ENCODE data around the gene MTF2. TPM values are rescaled to one million over a fixed set of nuclear protein-coding genes. Genes with fewer than 3 reads are reported as not detected.

MTF2 gene
- total and polyA plus RNA-seq, 4 donors, result 3.2 to 17.8 (median 12.6) TPM

DNA sequence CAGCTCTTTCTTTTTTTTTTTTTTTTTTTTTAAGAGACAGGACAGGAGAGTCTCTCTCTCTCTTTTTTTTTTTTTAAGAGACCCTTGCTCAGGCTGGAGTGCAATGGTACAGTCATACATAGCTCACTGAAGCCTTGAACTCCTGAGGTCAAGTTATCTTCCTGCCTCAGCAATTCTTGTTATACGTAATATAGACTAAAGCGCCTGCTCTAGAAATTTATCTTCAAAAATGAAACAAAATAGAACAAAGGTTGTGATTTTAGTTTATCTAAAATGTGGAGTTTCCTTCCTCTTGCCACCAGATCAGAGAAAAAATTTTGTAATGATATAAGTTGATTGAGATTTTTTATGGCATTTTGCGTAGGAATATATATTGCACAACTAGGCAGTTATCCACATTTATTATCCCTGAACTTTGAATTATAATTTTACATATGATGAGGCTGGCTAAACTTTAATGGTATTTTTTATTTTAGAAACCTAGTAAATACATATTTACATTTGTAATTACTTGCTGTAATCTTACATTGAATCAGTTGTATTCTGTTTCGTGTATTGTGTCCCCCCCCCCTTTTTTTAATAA lies 44.2 kb downstream of the MTF2 start:
- no peak overlapping the region for H3K4me3 ChIP-seq (ENCODE audit: low read depth in 1 of 3, low read length in 3 of 3)
- H3K27ac ChIP-seq (ENCODE audit: low read depth in 1 of 2, low read length in 2 of 2), result no peak overlapping the region
- peaks cover 0 to 8% (median 5%) of the 10 kb centered on the region in 4 donors for H3K36me3 ChIP-seq (ENCODE audit: control insufficient read depth in 4 of 4, insufficient read depth in 3 of 4, low read depth in 1 of 4, low read length in 3 of 4)
- H3K27me3 ChIP-seq (ENCODE audit: control insufficient read depth in 4 of 4, insufficient read depth in 4 of 4, low read length in 3 of 4), result no peaks in the 10 kb centered on the region
- no peaks in the 10 kb centered on the region for H3K9me3 ChIP-seq (ENCODE audit: control insufficient read depth in 4 of 4, low read length in 3 of 4)
- no peak overlapping the region for H3K9ac ChIP-seq (ENCODE audit: low read depth in 1 of 2, low read length in 2 of 2)
- TF ChIP-seq GABPA (IDR thresholded peaks at IDR 0.05 in 1 of 2, conservative IDR thresholded peaks at IDR 0.05 in 1 of 2) (no peak), TAF1 (conservative IDR thresholded peaks at IDR 0.05) (no peak), YY1 (IDR thresholded peaks at IDR 0.05) (no peak), EGR1 (IDR thresholded peaks at IDR 0.05; ENCODE audit: low read depth in 2 of 2) (no peak), SP1 (IDR thresholded peaks at IDR 0.05) (no peak), FOXA1 (IDR thresholded peaks at IDR 0.05) (no peak)
- 77% methylated on average over 4 of the region's 4 CpGs for WGBS
- H3K4me1 ChIP-seq (ENCODE audit: control insufficient read depth in 4 of 4, insufficient read depth in 4 of 4, low read length in 3 of 4), result peaks cover 0 to 5% (median 0%) of the 10 kb centered on the region in 4 donors
- no peak for DNase-seq (ENCODE audit: low spot score)

DNA sequence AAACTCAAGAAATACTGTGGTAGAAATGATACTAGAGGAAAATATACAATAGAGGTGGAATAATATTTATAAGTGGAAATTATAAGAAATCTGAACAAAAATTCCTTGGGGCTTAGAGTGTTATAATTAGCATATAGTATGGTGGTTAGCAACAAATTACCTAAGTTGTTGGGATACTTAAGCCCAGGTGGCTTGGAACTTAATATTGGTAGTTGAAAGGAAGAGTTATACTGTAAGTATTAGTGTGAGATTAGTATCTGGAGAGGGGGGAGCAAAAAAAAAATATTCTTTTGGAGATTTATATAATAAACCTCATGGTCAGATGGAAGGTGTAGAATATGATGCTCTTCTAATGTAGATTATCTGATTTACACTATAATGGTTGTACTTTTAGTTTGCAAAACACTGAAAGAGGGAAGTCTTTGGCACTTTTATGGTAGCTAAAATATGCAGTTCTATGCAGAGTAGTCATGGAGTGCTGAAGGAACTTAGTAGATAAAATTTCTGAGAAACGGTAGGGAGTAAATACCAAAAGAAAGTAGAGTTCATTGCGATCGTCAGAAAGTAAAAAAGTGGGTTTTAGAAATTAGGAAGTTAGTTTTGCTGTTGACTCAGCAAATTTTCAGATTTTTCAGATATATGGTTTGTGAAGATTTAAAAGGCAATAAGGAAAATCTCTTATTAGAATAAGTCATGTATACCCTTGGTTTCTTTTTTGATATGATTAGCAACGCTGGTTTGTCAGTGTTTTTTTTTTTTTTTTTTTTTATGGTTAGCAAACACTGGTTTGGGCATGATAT lies 45.7 kb downstream of the MTF2 start:
- WGBS, result 86% methylated on average over 4 of the region's 4 CpGs
- H3K4me3 ChIP-seq (ENCODE audit: low read depth in 1 of 3, low read length in 3 of 3), result no peak overlapping the region
- no peak for DNase-seq (ENCODE audit: low spot score)
- TF ChIP-seq YY1 (IDR thresholded peaks at IDR 0.05), result no peak
- H3K27ac ChIP-seq (ENCODE audit: low read depth in 1 of 2, low read length in 2 of 2), result no peak overlapping the region
- H3K9me3 ChIP-seq (ENCODE audit: control insufficient read depth in 4 of 4, low read length in 3 of 4), result no peaks in the 10 kb centered on the region
- H3K27me3 ChIP-seq (ENCODE audit: control insufficient read depth in 4 of 4, insufficient read depth in 4 of 4, low read length in 3 of 4), result no peaks in the 10 kb centered on the region
- H3K4me1 ChIP-seq (ENCODE audit: control insufficient read depth in 4 of 4, insufficient read depth in 4 of 4, low read length in 3 of 4), result peaks cover 0 to 18% (median 8%) of the 10 kb centered on the region in 4 donors
- no peak overlapping the region for H3K9ac ChIP-seq (ENCODE audit: low read depth in 1 of 2, low read length in 2 of 2)
- peaks cover 0 to 7% (median 2%) of the 10 kb centered on the region in 4 donors for H3K36me3 ChIP-seq (ENCODE audit: control insufficient read depth in 4 of 4, insufficient read depth in 3 of 4, low read depth in 1 of 4, low read length in 3 of 4)

DNA sequence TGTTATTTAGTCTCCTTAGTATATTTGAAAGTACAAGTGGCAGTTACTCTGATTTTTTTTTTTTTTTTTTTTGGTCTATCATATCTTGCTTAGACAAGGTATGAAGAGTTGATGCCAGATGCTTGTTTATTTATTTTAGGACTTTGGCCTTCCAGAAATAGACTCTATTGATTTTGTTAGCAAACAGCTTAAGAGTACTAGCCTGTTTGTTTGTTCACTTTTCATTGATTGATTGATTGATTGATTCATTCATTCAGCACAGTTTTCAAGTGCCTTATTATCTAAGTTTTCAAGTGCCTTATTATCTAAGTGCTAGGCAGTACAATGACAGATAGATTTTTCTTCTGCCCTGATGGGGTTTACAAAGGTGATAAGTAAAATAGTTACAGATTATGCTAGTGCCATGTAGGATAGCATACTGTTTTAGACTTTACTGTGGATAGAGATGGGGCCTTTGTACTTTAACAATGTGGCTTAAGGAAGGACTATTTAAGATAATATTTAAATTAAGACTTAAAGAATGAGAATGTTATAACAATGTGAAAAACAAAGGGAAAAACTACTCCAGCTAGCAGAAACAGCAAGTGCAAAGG lies 50.5 kb downstream of the MTF2 start:
- H3K36me3 ChIP-seq (ENCODE audit: control insufficient read depth in 4 of 4, insufficient read depth in 3 of 4, low read depth in 1 of 4, low read length in 3 of 4), result peaks cover 0 to 7% (median 4%) of the 10 kb centered on the region in 4 donors
- TF ChIP-seq, protein P1, sequence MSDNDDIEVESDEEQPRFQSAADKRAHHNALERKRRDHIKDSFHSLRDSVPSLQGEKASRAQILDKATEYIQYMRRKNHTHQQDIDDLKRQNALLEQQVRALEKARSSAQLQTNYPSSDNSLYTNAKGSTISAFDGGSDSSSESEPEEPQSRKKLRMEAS (IDR thresholded peaks at IDR 0.05), result no peak
- peak; percentile 85 for TF ChIP-seq FOXA2 (IDR thresholded peaks at IDR 0.05)
- TF ChIP-seq HNF4A (conservative IDR thresholded peaks at IDR 0.05), result peak; percentile 87 to 95
- TF ChIP-seq RXRA (IDR thresholded peaks at IDR 0.05), result peak; percentile 32 to 60
- TF ChIP-seq HNF4G (IDR thresholded peaks at IDR 0.05), result peak; percentile 87
- TF ChIP-seq JUND (IDR thresholded peaks at IDR 0.05), result peak; percentile 51 to 77
- peak in 1 of 2 donors; percentile 30 for TF ChIP-seq RAD21 (IDR thresholded peaks at IDR 0.05)
- no peak for TF ChIP-seq NR2F2 (IDR thresholded peaks at IDR 0.05)
- peak; percentile 74 for TF ChIP-seq SP1 (IDR thresholded peaks at IDR 0.05)
- no peak for TF ChIP-seq GABPA (IDR thresholded peaks at IDR 0.05 in 1 of 2, conservative IDR thresholded peaks at IDR 0.05 in 1 of 2)
- TF ChIP-seq FOXA1 (IDR thresholded peaks at IDR 0.05), result peak; percentile 49
- no peak for TF ChIP-seq YY1 (IDR thresholded peaks at IDR 0.05)
- TF ChIP-seq, protein P2, sequence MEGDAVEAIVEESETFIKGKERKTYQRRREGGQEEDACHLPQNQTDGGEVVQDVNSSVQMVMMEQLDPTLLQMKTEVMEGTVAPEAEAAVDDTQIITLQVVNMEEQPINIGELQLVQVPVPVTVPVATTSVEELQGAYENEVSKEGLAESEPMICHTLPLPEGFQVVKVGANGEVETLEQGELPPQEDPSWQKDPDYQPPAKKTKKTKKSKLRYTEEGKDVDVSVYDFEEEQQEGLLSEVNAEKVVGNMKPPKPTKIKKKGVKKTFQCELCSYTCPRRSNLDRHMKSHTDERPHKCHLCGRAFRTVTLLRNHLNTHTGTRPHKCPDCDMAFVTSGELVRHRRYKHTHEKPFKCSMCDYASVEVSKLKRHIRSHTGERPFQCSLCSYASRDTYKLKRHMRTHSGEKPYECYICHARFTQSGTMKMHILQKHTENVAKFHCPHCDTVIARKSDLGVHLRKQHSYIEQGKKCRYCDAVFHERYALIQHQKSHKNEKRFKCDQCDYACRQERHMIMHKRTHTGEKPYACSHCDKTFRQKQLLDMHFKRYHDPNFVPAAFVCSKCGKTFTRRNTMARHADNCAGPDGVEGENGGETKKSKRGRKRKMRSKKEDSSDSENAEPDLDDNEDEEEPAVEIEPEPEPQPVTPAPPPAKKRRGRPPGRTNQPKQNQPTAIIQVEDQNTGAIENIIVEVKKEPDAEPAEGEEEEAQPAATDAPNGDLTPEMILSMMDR (IDR thresholded peaks at IDR 0.05; ENCODE audit: low read depth, low read length, missing input control), result no peak
- TF ChIP-seq EGR1 (IDR thresholded peaks at IDR 0.05; ENCODE audit: low read depth in 2 of 2), result no peak
- TF ChIP-seq, protein P3, sequence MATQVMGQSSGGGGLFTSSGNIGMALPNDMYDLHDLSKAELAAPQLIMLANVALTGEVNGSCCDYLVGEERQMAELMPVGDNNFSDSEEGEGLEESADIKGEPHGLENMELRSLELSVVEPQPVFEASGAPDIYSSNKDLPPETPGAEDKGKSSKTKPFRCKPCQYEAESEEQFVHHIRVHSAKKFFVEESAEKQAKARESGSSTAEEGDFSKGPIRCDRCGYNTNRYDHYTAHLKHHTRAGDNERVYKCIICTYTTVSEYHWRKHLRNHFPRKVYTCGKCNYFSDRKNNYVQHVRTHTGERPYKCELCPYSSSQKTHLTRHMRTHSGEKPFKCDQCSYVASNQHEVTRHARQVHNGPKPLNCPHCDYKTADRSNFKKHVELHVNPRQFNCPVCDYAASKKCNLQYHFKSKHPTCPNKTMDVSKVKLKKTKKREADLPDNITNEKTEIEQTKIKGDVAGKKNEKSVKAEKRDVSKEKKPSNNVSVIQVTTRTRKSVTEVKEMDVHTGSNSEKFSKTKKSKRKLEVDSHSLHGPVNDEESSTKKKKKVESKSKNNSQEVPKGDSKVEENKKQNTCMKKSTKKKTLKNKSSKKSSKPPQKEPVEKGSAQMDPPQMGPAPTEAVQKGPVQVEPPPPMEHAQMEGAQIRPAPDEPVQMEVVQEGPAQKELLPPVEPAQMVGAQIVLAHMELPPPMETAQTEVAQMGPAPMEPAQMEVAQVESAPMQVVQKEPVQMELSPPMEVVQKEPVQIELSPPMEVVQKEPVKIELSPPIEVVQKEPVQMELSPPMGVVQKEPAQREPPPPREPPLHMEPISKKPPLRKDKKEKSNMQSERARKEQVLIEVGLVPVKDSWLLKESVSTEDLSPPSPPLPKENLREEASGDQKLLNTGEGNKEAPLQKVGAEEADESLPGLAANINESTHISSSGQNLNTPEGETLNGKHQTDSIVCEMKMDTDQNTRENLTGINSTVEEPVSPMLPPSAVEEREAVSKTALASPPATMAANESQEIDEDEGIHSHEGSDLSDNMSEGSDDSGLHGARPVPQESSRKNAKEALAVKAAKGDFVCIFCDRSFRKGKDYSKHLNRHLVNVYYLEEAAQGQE (IDR thresholded peaks at IDR 0.05), result no peak
- TF ChIP-seq, protein P4, sequence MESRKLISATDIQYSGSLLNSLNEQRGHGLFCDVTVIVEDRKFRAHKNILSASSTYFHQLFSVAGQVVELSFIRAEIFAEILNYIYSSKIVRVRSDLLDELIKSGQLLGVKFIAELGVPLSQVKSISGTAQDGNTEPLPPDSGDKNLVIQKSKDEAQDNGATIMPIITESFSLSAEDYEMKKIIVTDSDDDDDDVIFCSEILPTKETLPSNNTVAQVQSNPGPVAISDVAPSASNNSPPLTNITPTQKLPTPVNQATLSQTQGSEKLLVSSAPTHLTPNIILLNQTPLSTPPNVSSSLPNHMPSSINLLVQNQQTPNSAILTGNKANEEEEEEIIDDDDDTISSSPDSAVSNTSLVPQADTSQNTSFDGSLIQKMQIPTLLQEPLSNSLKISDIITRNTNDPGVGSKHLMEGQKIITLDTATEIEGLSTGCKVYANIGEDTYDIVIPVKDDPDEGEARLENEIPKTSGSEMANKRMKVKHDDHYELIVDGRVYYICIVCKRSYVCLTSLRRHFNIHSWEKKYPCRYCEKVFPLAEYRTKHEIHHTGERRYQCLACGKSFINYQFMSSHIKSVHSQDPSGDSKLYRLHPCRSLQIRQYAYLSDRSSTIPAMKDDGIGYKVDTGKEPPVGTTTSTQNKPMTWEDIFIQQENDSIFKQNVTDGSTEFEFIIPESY (IDR thresholded peaks at IDR 0.05), result no peak
- TF ChIP-seq TAF1 (conservative IDR thresholded peaks at IDR 0.05), result no peak
- TF ChIP-seq, protein P5, sequence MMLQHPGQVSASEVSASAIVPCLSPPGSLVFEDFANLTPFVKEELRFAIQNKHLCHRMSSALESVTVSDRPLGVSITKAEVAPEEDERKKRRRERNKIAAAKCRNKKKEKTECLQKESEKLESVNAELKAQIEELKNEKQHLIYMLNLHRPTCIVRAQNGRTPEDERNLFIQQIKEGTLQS (IDR thresholded peaks at IDR 0.05), result peak; percentile 38
- no peak overlapping the region for H3K4me3 ChIP-seq (ENCODE audit: low read depth in 1 of 3, low read length in 3 of 3)
- no peak for DNase-seq (ENCODE audit: low spot score)
- H3K27me3 ChIP-seq (ENCODE audit: control insufficient read depth in 4 of 4, insufficient read depth in 4 of 4, low read length in 3 of 4), result no peaks in the 10 kb centered on the region
- H3K4me1 ChIP-seq (ENCODE audit: control insufficient read depth in 4 of 4, insufficient read depth in 4 of 4, low read length in 3 of 4), result peaks cover 4 to 23% (median 13%) of the 10 kb centered on the region in 4 donors
- H3K9ac ChIP-seq (ENCODE audit: low read depth in 1 of 2, low read length in 2 of 2), result no peak overlapping the region
- H3K27ac ChIP-seq (ENCODE audit: low read depth in 1 of 2, low read length in 2 of 2), result no peak overlapping the region
- H3K9me3 ChIP-seq (ENCODE audit: control insufficient read depth in 4 of 4, low read length in 3 of 4), result no peaks in the 10 kb centered on the region

Measured in liver (tissue), 9 donors.